SU-DHL-6 (cell line): ENCODE data around the gene KCNN2.

Experiments
- EZH2phosphoT487 ChIP-seq: fragments of 200-600 bp; sonication (generic), shearing (Covaris generic); conservative IDR thresholded peaks from 2 replicates; pipeline ENCODE4 v1.6.1; 2018; ENCODE audit warnings: mild to moderate bottlenecking, antibody characterized with exemption, low read length, moderate library complexity, mixed read lengths
- TF ChIP-seq, protein P1 (sequence below): fragments of 200-600 bp; sonication (generic); IDR thresholded peaks from one replicate; pipeline ENCODE4 v1.5.1; 2017; ENCODE audit warnings: antibody characterized with exemption, mild to moderate bottlenecking, low read length, moderate library complexity; ENCODE audit not compliant: insufficient read depth, poor library complexity, severe bottlenecking

DNA sequence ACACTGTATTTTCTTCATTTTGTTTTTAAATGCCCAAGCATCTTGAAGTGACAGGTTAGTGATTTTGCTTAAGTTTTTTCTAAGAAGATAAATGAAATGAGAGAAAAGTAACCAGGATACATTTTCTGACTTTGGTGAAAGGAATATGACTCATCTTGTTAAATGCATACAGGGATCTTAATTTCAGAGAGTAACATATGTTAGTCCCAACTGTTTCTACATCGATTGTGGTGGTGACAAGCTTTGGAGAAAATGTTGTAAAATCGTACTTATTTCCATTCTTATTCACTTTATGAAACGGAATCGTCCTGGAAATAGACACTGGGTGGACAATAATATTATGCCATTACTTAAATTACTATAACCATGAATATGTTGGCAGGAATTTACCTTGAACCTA, 107.5 kb downstream of the KCNN2 start:
- TF ChIP-seq, protein P1, sequence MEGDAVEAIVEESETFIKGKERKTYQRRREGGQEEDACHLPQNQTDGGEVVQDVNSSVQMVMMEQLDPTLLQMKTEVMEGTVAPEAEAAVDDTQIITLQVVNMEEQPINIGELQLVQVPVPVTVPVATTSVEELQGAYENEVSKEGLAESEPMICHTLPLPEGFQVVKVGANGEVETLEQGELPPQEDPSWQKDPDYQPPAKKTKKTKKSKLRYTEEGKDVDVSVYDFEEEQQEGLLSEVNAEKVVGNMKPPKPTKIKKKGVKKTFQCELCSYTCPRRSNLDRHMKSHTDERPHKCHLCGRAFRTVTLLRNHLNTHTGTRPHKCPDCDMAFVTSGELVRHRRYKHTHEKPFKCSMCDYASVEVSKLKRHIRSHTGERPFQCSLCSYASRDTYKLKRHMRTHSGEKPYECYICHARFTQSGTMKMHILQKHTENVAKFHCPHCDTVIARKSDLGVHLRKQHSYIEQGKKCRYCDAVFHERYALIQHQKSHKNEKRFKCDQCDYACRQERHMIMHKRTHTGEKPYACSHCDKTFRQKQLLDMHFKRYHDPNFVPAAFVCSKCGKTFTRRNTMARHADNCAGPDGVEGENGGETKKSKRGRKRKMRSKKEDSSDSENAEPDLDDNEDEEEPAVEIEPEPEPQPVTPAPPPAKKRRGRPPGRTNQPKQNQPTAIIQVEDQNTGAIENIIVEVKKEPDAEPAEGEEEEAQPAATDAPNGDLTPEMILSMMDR, result no peak
- no peak for TF ChIP-seq EZH2phosphoT487
